Adrenal gland (tissue), 12 donors: ENCODE measurements around the gene FYB1. TPM values are rescaled to one million over a fixed set of nuclear protein-coding genes. Genes with fewer than 3 reads are reported as not detected.

ENCODE experiments used
- DNase-seq, 7 donors: peaks; one replicate each; pipeline ENCODE4 v3.0.0-alpha.2; 2019 to 2020
- H3K27ac ChIP-seq, 5 donors: fragments of 200-600 bp; sonication (generic) in 4 of 5; 1 replicate in 3 of 5; 2 replicates in 2 of 5; pipeline versions ENCODE4 v1.5.1 to v1.8.0; 2016 to 2020; ENCODE audit warnings: mild to moderate bottlenecking in 1 of 5
- H3K27me3 ChIP-seq: fragments of 200-600 bp; 2 replicates; pipeline ENCODE4 v1.8.0; 2021
- H3K36me3 ChIP-seq, 2 donors: fragments of 200-600 bp; replicated peaks in 1 of 2; 1 replicate in 1 of 2; 2 replicates in 1 of 2; pipeline versions ENCODE4 v1.5.1 to v1.8.0; 2018 to 2022
- H3K4me1 ChIP-seq, 2 donors: fragments of 200-600 bp; replicated peaks in 1 of 2; 1 replicate in 1 of 2; 2 replicates in 1 of 2; pipeline versions ENCODE4 v1.5.1 to v1.8.0; 2018 to 2021
- H3K4me3 ChIP-seq, 4 donors: fragments of 200-600 bp; sonication (generic) in 3 of 4; one replicate each; pipeline ENCODE4 v1.5.1; 2016 to 2018
- H3K9me3 ChIP-seq, 3 donors: fragments of 200-600 bp; sonication (generic) in 1 of 3; replicated peaks in 1 of 3; 1 replicate in 2 of 3; 2 replicates in 1 of 3; pipeline versions ENCODE4 v1.5.1 to v1.8.0; 2016 to 2021
- POLR2A ChIP-seq, 2 donors: fragments of 450-650 bp; IDR thresholded peaks; one replicate each; pipeline ENCODE4 v1.6.1; 2017; ENCODE audit warnings: antibody characterized with exemption in 2 of 2, mild to moderate bottlenecking in 2 of 2, moderate library complexity in 1 of 2
- WGBS, 4 donors: extraction: QIAGEN DNeasy Blood & Tissue Kit in 2 of 4; methylation state at CpG; one replicate each; pipeline versions ENCODE4 v1.1.5 to v1.1.7; 2013 to 2017; 5-methylcytosine and 5-hydroxymethylcytosine counted together
- intact Hi-C, 2 donors: fragments of 100-400 bp; cut with DNase I; formaldehyde crosslinking; loops; one replicate each; pipeline versions ENCODE4 v1.14.1 to v1.15.0; 2022 to 2023
- polyA plus RNA-seq, 3 donors: library from polyadenylated mRNA; stranded (reverse); fragments of 200-250 nt in 2 of 3; fragments of 350-450 nt in 1 of 3; fragmentation: Illumina TruSeq in 1 of 3; extraction: RNeasy Lipid Tissue Mini Kit (QIAGEN cat#74804) in 1 of 3; gene quantifications; one replicate each; pipeline ENCODE4 v1.2.3, GENCODE V29; 2013 to 2014
- total RNA-seq, 9 donors: library from RNA; depleted of rRNA in 4 of 9; stranded (reverse); fragments of >200 nt in 4 of 9; fragments of 120-200 nt in 1 of 9; fragmentation: NEBNext Ultra II Directional in 1 of 9; extraction: Animal tissue kit (Norgen Biotek cat#: 25700) in 1 of 9; gene quantifications; one replicate each; pipeline versions ENCODE4 v1.1.0 to v1.2.4, GENCODE V29; 2013 to 2023
- TF ChIP-seq, protein P1 (sequence below), 6 experiments: fragments of 450-650 bp in 4 of 6; fragments of 200-600 bp in 2 of 6; sonication (generic) in 1 of 6; IDR thresholded peaks; 1 replicate in 5 of 6; 2 replicates in 1 of 6; pipeline versions ENCODE4 v1.5.1 to v1.8.0; 2016 to 2021; ENCODE audit warnings: antibody characterized with exemption in 6 of 6, mild to moderate bottlenecking in 2 of 6, moderate library complexity in 1 of 6
- donor health status: healthy with polysubstance abuse.
- donor health status: Bipolar disorder and iron deficiency.
- donor health status: DM: yes; HTN: yes; CAD: no.
- donor health status: DM: no; HTN: no; CAD: no.
- donor health status: DM: no; HTN: no; CAD: no.
- donor health status: DM: yes; HTN: yes; CAD: no.

Gene FYB1
- total and polyA plus RNA-seq, 12 donors, result 1.6 to 29.8 (median 13.6) TPM

DNA sequence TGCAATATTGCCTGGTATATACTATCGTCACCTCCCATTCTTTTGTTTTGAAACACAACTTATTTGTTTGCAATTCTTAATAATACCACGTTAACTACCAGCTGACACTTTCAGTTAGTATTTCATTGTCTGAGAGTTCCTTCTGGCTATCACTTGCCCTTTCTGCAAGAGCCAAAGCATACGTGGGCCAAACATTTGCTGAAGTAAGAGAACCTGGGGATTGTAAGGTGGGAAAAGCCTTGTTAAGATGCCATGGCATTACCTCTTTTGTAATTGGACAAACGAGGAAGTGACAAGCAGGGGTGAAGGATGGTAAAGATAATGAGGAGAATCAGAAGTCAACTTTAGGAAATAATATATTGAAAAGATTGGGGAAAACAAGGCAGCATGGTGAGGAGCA lies 47.7 kb downstream of the FYB1 start:
- Histone ChIP-seq H3K36me3 (no peaks in the 10 kb centered on the region), H3K4me1 (peaks cover 8 to 25% of the 10 kb centered on the region in 2 donors), H3K9me3 (no peaks in the 10 kb centered on the region), H3K4me3 (no peak overlapping the region), H3K27me3 (no peaks in the 10 kb centered on the region), H3K27ac (no peak overlapping the region)
- intact Hi-C loops, result no loop called here
- TF ChIP-seq POLR2A (IDR thresholded peaks at IDR 0.05), result no peak
- TF ChIP-seq, protein P1, sequence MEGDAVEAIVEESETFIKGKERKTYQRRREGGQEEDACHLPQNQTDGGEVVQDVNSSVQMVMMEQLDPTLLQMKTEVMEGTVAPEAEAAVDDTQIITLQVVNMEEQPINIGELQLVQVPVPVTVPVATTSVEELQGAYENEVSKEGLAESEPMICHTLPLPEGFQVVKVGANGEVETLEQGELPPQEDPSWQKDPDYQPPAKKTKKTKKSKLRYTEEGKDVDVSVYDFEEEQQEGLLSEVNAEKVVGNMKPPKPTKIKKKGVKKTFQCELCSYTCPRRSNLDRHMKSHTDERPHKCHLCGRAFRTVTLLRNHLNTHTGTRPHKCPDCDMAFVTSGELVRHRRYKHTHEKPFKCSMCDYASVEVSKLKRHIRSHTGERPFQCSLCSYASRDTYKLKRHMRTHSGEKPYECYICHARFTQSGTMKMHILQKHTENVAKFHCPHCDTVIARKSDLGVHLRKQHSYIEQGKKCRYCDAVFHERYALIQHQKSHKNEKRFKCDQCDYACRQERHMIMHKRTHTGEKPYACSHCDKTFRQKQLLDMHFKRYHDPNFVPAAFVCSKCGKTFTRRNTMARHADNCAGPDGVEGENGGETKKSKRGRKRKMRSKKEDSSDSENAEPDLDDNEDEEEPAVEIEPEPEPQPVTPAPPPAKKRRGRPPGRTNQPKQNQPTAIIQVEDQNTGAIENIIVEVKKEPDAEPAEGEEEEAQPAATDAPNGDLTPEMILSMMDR (IDR thresholded peaks at IDR 0.05), result no peak
- no peak for DNase-seq
- whole genome bisulfite sequencing, 4 donors, result 60 to 72% (median 67%) methylated on average over 4 of the region's 4 CpGs

DNA sequence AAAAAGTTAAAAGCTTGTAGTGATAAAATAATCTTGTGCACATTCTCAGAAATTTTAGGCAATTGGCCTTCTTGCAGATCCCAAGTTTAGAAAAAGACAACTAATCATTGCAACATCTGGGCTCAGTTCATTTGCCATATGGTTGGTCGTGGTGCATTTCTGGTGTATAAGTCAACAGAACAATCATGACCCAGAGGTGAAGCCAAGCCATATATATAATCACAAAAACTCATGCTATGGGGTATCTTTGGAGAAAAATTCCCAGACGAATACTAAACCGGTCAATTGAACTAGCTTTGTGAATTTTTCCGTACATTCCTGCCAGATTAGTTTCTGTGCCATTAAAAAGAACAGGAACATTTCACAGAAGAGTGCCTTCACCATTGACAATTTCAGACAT lies 50.3 kb downstream of the FYB1 start:
- DNase-seq, result no peak
- H3K4me1 ChIP-seq, result peaks cover 0 to 11% of the 10 kb centered on the region in 2 donors
- TF ChIP-seq, protein P1 (IDR thresholded peaks at IDR 0.05), result no peak
- no peak for TF ChIP-seq POLR2A (IDR thresholded peaks at IDR 0.05)
- 88 to 94% (median 91%) methylated on average over 4 of the region's 4 CpGs for WGBS, 4 donors
- no peaks in the 10 kb centered on the region for H3K9me3 ChIP-seq
- H3K36me3 ChIP-seq, result no peaks in the 10 kb centered on the region
- H3K27ac ChIP-seq, result no peak overlapping the region
- intact Hi-C loops, result no loop called here
- H3K4me3 ChIP-seq, result no peak overlapping the region
- no peaks in the 10 kb centered on the region for H3K27me3 ChIP-seq

DNA sequence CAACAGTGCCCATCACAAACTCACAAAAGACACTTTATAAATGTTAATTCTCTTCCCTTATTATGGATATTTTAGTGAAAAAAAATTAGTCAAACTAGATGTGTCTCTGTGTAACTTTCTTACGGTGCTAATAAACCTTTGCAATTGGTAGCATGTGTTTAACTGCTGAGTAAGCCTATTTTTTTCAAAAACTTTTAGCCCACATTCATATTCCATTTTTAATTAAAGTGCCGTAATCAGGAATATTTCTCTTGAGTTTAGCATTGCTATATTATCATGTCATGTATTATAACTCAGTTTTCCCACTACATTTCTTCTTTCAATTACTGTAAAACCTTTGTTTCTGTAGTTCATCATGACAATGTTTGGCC lies 51.4 kb downstream of the FYB1 start:
- intact Hi-C loops, result no loop called here
- TF ChIP-seq, protein P1 (IDR thresholded peaks at IDR 0.05), result no peak
- no peak for TF ChIP-seq POLR2A (IDR thresholded peaks at IDR 0.05)

DNA sequence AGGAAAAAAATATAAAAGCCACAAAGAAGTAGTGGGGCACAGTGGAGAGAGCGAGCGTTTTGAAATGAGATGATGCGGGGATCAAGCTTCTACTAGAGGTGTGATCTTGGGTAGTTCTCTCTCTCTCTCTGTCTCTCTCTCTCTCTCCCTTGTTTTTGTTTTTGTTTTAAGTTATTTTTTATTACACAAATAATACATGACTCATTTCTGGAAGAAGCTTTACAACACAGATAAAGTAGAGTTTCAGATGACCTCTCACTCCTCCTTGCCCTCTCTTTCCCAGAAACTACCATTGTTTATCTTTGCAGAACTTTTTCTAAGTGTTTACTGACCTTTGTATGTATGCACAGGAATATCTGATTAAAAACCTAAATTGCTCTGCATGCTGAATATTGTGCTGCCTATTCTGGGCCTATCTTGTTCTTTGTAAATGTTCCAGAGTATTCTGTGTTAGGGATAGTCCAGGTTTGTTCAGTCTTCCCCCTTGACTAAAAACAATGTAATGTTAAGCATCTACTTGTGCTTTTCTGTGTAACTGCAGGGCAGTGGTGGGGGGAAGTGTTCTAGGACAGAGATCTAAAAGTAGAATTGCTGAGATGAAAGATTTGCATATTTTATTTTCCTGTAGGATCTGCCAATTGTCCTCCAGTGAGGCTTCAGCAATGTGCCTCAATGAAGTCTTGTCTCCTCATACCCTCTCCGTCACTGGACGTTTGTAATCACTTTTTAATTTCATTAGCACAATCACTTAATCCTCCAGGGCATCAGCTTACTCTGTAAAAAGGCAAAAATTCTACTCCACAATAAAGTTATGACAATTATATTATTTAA lies 52.0 kb downstream of the FYB1 start:
- Histone ChIP-seq H3K27ac (no peak overlapping the region), H3K9me3 (no peaks in the 10 kb centered on the region), H3K4me3 (no peak overlapping the region), H3K27me3 (no peaks in the 10 kb centered on the region), H3K36me3 (no peaks in the 10 kb centered on the region), H3K4me1 (peaks cover 0 to 10% of the 10 kb centered on the region in 2 donors)
- DNase-seq, result no peak
- intact Hi-C loops, result no loop called here
- 80 to 84% (median 81%) methylated on average over 5 of the region's 5 CpGs for WGBS, 4 donors
- TF ChIP-seq POLR2A (IDR thresholded peaks at IDR 0.05), result no peak
- TF ChIP-seq, protein P1 (IDR thresholded peaks at IDR 0.05), result no peak

More for the DNA sequence above, 51.4 kb downstream of the FYB1 start:
- H3K36me3 ChIP-seq, result no peaks in the 10 kb centered on the region
- H3K4me1 ChIP-seq, result peaks cover 0 to 10% of the 10 kb centered on the region in 2 donors
- no peaks in the 10 kb centered on the region for H3K27me3 ChIP-seq
- no peaks in the 10 kb centered on the region for H3K9me3 ChIP-seq
- no peak for DNase-seq
- no peak overlapping the region for H3K4me3 ChIP-seq
- WGBS, 4 donors, result 89 to 93% (median 92%) methylated on average over 2 of the region's 2 CpGs
- no peak overlapping the region for H3K27ac ChIP-seq
